DOHH2 (cell line): ENCODE data around the gene HIPK1.

Experiments used
- H3F3A ChIP-seq: fragments of 200-600 bp; sonication (generic), shearing (Covaris generic); 2 replicates; pipeline ENCODE4 v1.6.0; 2016; ENCODE audit warnings: antibody characterized with exemption, mild to moderate bottlenecking; ENCODE audit not compliant: control insufficient read depth, insufficient read depth
- H3K27ac ChIP-seq: fragments of 200-600 bp; sonication (generic); 2 replicates; pipeline ENCODE4 v1.5.1; 2014; ENCODE audit warnings: low read depth, mild to moderate bottlenecking, low read length, moderate library complexity
- H3K27me3 ChIP-seq: fragments of 200-600 bp; sonication (generic); 2 replicates; pipeline ENCODE4 v1.6.1; 2014; ENCODE audit warnings: mild to moderate bottlenecking, low read length, mixed read lengths; ENCODE audit not compliant: control insufficient read depth
- H3K36me3 ChIP-seq: fragments of 200-600 bp; sonication (generic); 2 replicates; pipeline ENCODE4 v1.6.1; 2014; ENCODE audit warnings: mild to moderate bottlenecking, low read length, moderate library complexity, mixed read lengths; ENCODE audit not compliant: control insufficient read depth
- H3K4me1 ChIP-seq: fragments of 200-600 bp; sonication (generic); 2 replicates; pipeline ENCODE4 v1.6.1; 2014; ENCODE audit warnings: mild to moderate bottlenecking, low read length, mixed read lengths; ENCODE audit not compliant: control insufficient read depth
- H3K4me2 ChIP-seq: fragments of 200-600 bp; sonication (generic); 2 replicates; pipeline ENCODE4 v1.6.0; 2014; ENCODE audit warnings: mild to moderate bottlenecking, low read length, moderate library complexity
- H3K4me3 ChIP-seq: fragments of 200-600 bp; sonication (generic); 2 replicates; pipeline ENCODE4 v1.5.1; 2014; ENCODE audit warnings: mild to moderate bottlenecking, low read length, mixed read lengths
- H3K79me2 ChIP-seq: fragments of 200-600 bp; sonication (generic); 2 replicates; pipeline ENCODE4 v1.6.1; 2014; ENCODE audit warnings: mild to moderate bottlenecking, low read length, mixed read lengths; ENCODE audit not compliant: control insufficient read depth
- H3K9me2 ChIP-seq: fragments of 200-600 bp; sonication (generic); replicated peaks from 2 replicates; pipeline ENCODE4 v1.6.1; 2014; ENCODE audit warnings: mild to moderate bottlenecking, low read length, mixed read lengths; ENCODE audit not compliant: control insufficient read depth
- H3K9me3 ChIP-seq: fragments of 200-600 bp; sonication (generic); 2 replicates; pipeline ENCODE4 v1.6.1; 2014; ENCODE audit warnings: antibody characterized with exemption, low read length, mixed read lengths; ENCODE audit not compliant: control insufficient read depth, insufficient read depth
- H4K20me1 ChIP-seq: fragments of 200-600 bp; sonication (generic); 2 replicates; pipeline ENCODE4 v1.6.0; 2014; ENCODE audit warnings: low read depth, mild to moderate bottlenecking, antibody characterized with exemption, low read length, moderate library complexity; ENCODE audit not compliant: control insufficient read depth, insufficient read depth
- CTCF ChIP-seq: fragments of 200-600 bp; sonication (generic); IDR thresholded peaks from one replicate; pipeline ENCODE4 v1.5.1; 2014; ENCODE audit warnings: antibody characterized with exemption, mild to moderate bottlenecking, low read depth, low read length; ENCODE audit not compliant: poor library complexity, severe bottlenecking
- EZH2phosphoT487 ChIP-seq: fragments of 200-600 bp; sonication (generic); IDR thresholded peaks from 2 replicates; pipeline ENCODE4 v1.6.1; 2017; ENCODE audit warnings: borderline replicate concordance, mild to moderate bottlenecking, antibody characterized with exemption, low read length, moderate library complexity, mixed read lengths

HIPK1 gene

GRCh38 chr1:113928941-113929749 is at the start of gene HIPK1:
Gene HIPK1, plus strand, starts transcription at chr1:113929324.
- H3K9me2 ChIP-seq: no peaks in the 10 kb centered on the region
- H4K20me1 ChIP-seq: 0 out of 2 replicates have a peak, but pooled peaks cover 6% of the 10 kb centered on the region
- TF ChIP-seq CTCF: no peak
- TF ChIP-seq EZH2phosphoT487: no peak
- peaks cover 53% of the 10 kb centered on the region for H3K79me2 ChIP-seq
- peaks cover 9% of the 10 kb centered on the region for H3F3A ChIP-seq
- 0 out of 2 replicates have a peak, but pooled peaks cover 5% of the 10 kb centered on the region for H3K36me3 ChIP-seq
- peak within 1 kb of the TSS; percentile 57 for H3K27ac ChIP-seq
- no peaks in the 10 kb centered on the region for H3K9me3 ChIP-seq
- 0 out of 2 replicates have a peak, but pooled peaks cover 3% of the 10 kb centered on the region for H3K27me3 ChIP-seq
- peak within 1 kb of the TSS; percentile 93 for H3K4me2 ChIP-seq
- peaks cover 29% of the 10 kb centered on the region for H3K4me1 ChIP-seq
- peak within 1 kb of the TSS; percentile 96 for H3K4me3 ChIP-seq

- H3K4me1 ChIP-seq: peaks cover 10% of the 10 kb centered on the region
These were observed 49.4 kb upstream of the HIPK1 start for GRCh38 chr1:113879739-113880038.

GRCh38 chr1:113881661-113882060 is 47.5 kb upstream of the HIPK1 start:
- Histone ChIP-seq H3K36me3 (no peaks in the 10 kb centered on the region), H3K4me2 (no peak overlapping the region), H3K27me3 (no peaks in the 10 kb centered on the region), H3K9me2 (no peaks in the 10 kb centered on the region), H3K79me2 (no peaks in the 10 kb centered on the region), H3K4me1 (peaks cover 5% of the 10 kb centered on the region; the same call in 1 of the 2 replicates), H3K9me3 (no peaks in the 10 kb centered on the region), H3K27ac (no peak overlapping the region), H4K20me1 (no peaks in the 10 kb centered on the region), H3K4me3 (no peak overlapping the region), H3F3A (no peaks in the 10 kb centered on the region)
- TF ChIP-seq CTCF: no peak
- TF ChIP-seq EZH2phosphoT487: no peak

More at GRCh38 chr1:113879739-113880038, 49.4 kb upstream of the HIPK1 start:
- H3K9me2 ChIP-seq: no peaks in the 10 kb centered on the region
- no peaks in the 10 kb centered on the region for H3K79me2 ChIP-seq
- H3K4me3 ChIP-seq: no peak overlapping the region
- TF ChIP-seq CTCF (no peak), EZH2phosphoT487 (no peak)
- no peaks in the 10 kb centered on the region for H3K27me3 ChIP-seq
- H3K9me3 ChIP-seq: no peaks in the 10 kb centered on the region
- H4K20me1 ChIP-seq: no peaks in the 10 kb centered on the region
- no peak overlapping the region for H3K4me2 ChIP-seq
- H3F3A ChIP-seq: no peaks in the 10 kb centered on the region
- H3K36me3 ChIP-seq: no peaks in the 10 kb centered on the region
- no peak overlapping the region for H3K27ac ChIP-seq
